ENCODE results near the gene DDTL. TPM values are rescaled to one million over a fixed set of nuclear protein-coding genes. Genes with fewer than 3 reads are reported as not detected.
"Not testable (repeated sequence)": the region's sequence is repeated elsewhere in the genome, so short reads cannot be mapped to it uniquely, and the experiment has no call there.

Gene DDTL
- total and polyA plus RNA-seq, 2 donors (not counting 3 experiments of a cell fraction or from before 2014, with no cell fraction given), result 0.57 to 2.7 TPM

GRCh38 chr22:23955886-23956285, 10.8 kb upstream of the DDTL start:
- H3K4me1 ChIP-seq (ENCODE audit: control insufficient read depth, extremely low read depth, insufficient read depth, low read length); H3K36me3 ChIP-seq (ENCODE audit: control insufficient read depth in 2 of 2, extremely low read depth in 1 of 2, insufficient read depth in 2 of 2, low read length in 2 of 2); dilution Hi-C loops (cut with MboI; ENCODE audit: extremely low pct_ligation_motif_present, low sequenced_read_pairs); DNase-seq (ENCODE audit: low read depth, low spot score); FAIRE-seq; H3K9ac ChIP-seq (replicated peaks; ENCODE audit: extremely low read depth, insufficient read depth, low read length); H3K27ac ChIP-seq (ENCODE audit: insufficient read depth, low read depth, low read length); BruUV-seq (replicated peaks); H3K4me2 ChIP-seq (ENCODE audit: insufficient read depth, low read length); POLR2A ChIA-PET; H4K20me1 ChIP-seq (replicated peaks; ENCODE audit: control insufficient read depth, extremely low read depth, insufficient read depth, low read length); H2AFZ ChIP-seq (ENCODE audit: low read depth, low read length); H3K79me2 ChIP-seq (ENCODE audit: control insufficient read depth, insufficient read depth, low read length); H3K9me3 ChIP-seq (replicated peaks; ENCODE audit: control insufficient read depth, insufficient read depth, low read length); H3K9me1 ChIP-seq (replicated peaks; ENCODE audit: control insufficient read depth, extremely low read depth, insufficient read depth, low read length); H3K4me3 ChIP-seq (replicated peaks in 1 of 3; ENCODE audit: insufficient read depth in 1 of 3, low read depth in 1 of 3, low read length in 3 of 3); H3K27me3 ChIP-seq (ENCODE audit: control insufficient read depth in 2 of 2, insufficient read depth in 2 of 2, low read length in 2 of 2): not testable (repeated sequence)
- CTCF ChIA-PET, result interaction anchor here (0.6 to 1.0 kb wide), 13 partner anchors 17 to 219 kb away, joined by 3 to 30 read pairs (median 5); partner anchors contain the start of genes MIF and SLC2A11
- intact Hi-C loops (cut with micrococcal nuclease), result loop anchor here (5.0 to 10.0 kb wide), 2 partner anchors 221 to 289 kb away; partner anchors contain the start of gene GGT5

GRCh38 chr22:23956301-23956900, 10.3 kb upstream of the DDTL start:
- H3K9ac ChIP-seq (replicated peaks; ENCODE audit: extremely low read depth, insufficient read depth, low read length); H3K4me2 ChIP-seq (ENCODE audit: insufficient read depth, low read length); H3K9me3 ChIP-seq (replicated peaks; ENCODE audit: control insufficient read depth, insufficient read depth, low read length); H3K27ac ChIP-seq (ENCODE audit: insufficient read depth, low read depth, low read length); H3K79me2 ChIP-seq (ENCODE audit: control insufficient read depth, insufficient read depth, low read length); H4K20me1 ChIP-seq (replicated peaks; ENCODE audit: control insufficient read depth, extremely low read depth, insufficient read depth, low read length); H3K36me3 ChIP-seq (ENCODE audit: control insufficient read depth in 2 of 2, extremely low read depth in 1 of 2, insufficient read depth in 2 of 2, low read length in 2 of 2); H3K4me3 ChIP-seq (replicated peaks in 1 of 3; ENCODE audit: insufficient read depth in 1 of 3, low read depth in 1 of 3, low read length in 3 of 3); H3K4me1 ChIP-seq (ENCODE audit: control insufficient read depth, extremely low read depth, insufficient read depth, low read length); dilution Hi-C loops (cut with MboI; ENCODE audit: extremely low pct_ligation_motif_present, low sequenced_read_pairs); POLR2A ChIA-PET; H3K27me3 ChIP-seq (ENCODE audit: control insufficient read depth in 2 of 2, insufficient read depth in 2 of 2, low read length in 2 of 2); BruUV-seq (replicated peaks); H3K9me1 ChIP-seq (replicated peaks; ENCODE audit: control insufficient read depth, extremely low read depth, insufficient read depth, low read length): not testable (repeated sequence)
- peak overlapping the region; percentile 59 for H2AFZ ChIP-seq (ENCODE audit: low read depth, low read length)
- DNase-seq (ENCODE audit: low read depth, low spot score) (peak; percentile 71), FAIRE-seq (peak; percentile 98)
- CTCF ChIA-PET, result interaction anchor here (0.6 to 1.0 kb wide), 13 partner anchors 18 to 219 kb away, joined by 3 to 30 read pairs (median 5); partner anchors contain the start of genes MIF and SLC2A11
- TF ChIP-seq CTCF (IDR thresholded peaks at IDR 0.05; ENCODE audit: extremely low read depth in 1 of 2, insufficient read depth in 1 of 2, low read depth in 1 of 2, low read length in 2 of 2), result peak; percentile 55 to 70
- intact Hi-C loops (cut with micrococcal nuclease), result loop anchor here (5.0 to 10.0 kb wide), 2 partner anchors 221 to 288 kb away; partner anchors contain the start of gene GGT5

- H3K9ac ChIP-seq (replicated peaks; ENCODE audit: extremely low read depth, insufficient read depth, low read length); H3K4me1 ChIP-seq (ENCODE audit: control insufficient read depth, extremely low read depth, insufficient read depth, low read length); H3K9me3 ChIP-seq (replicated peaks; ENCODE audit: control insufficient read depth, insufficient read depth, low read length); H3K36me3 ChIP-seq (ENCODE audit: control insufficient read depth in 2 of 2, extremely low read depth in 1 of 2, insufficient read depth in 2 of 2, low read length in 2 of 2); POLR2A ChIA-PET; CTCF ChIA-PET; BruUV-seq (replicated peaks); H3K4me3 ChIP-seq (replicated peaks in 1 of 3; ENCODE audit: insufficient read depth in 1 of 3, low read depth in 1 of 3, low read length in 3 of 3); H4K20me1 ChIP-seq (replicated peaks; ENCODE audit: control insufficient read depth, extremely low read depth, insufficient read depth, low read length); dilution Hi-C loops (cut with MboI; ENCODE audit: extremely low pct_ligation_motif_present, low sequenced_read_pairs); intact Hi-C loops (cut with micrococcal nuclease); H3K79me2 ChIP-seq (ENCODE audit: control insufficient read depth, insufficient read depth, low read length); DNase-seq (ENCODE audit: low read depth, low spot score); H2AFZ ChIP-seq (ENCODE audit: low read depth, low read length); H3K27ac ChIP-seq (ENCODE audit: insufficient read depth, low read depth, low read length); H3K4me2 ChIP-seq (ENCODE audit: insufficient read depth, low read length); H3K9me1 ChIP-seq (replicated peaks; ENCODE audit: control insufficient read depth, extremely low read depth, insufficient read depth, low read length); H3K27me3 ChIP-seq (ENCODE audit: control insufficient read depth in 2 of 2, insufficient read depth in 2 of 2, low read length in 2 of 2): not testable (repeated sequence)
- peak; percentile 100 for FAIRE-seq
Observed at GRCh38 chr22:23961084-23961771, 5.5 kb upstream of the DDTL start, which contains the start of gene GSTT2B. Gene GSTT2B, minus strand, starts transcription at chr22:23961195. Its CDS starts 64 bp downstream, at chr22:23961131.
